HG02623 (cell line): Measurements from ENCODE around the gene CABP7.
"Not testable (repeated sequence)": the region's sequence is repeated elsewhere in the genome, so short reads cannot be mapped to it uniquely, and the experiment has no call there.

ENCODE experiments used
- ATAC-seq: cut with Tn5 transposase; IDR thresholded peaks from one replicate; pipeline ENCODE4 v1.9.1; 2021; ENCODE audit warnings: moderate library complexity; ENCODE audit not compliant: unreplicated experiment

Gene CABP7

GRCh38 chr22:29744902-29745301 lies 25.1 kb downstream of the CABP7 start:
- ATAC-seq: no peak

- ATAC-seq: no peak
Observed at GRCh38 chr22:29747832-29748231, 28.0 kb downstream of the CABP7 start.

- no peak for ATAC-seq
Observed at GRCh38 chr22:29748248-29748893, 28.6 kb downstream of the CABP7 start.

GRCh38 chr22:29750029-29750428 lies 30.2 kb downstream of the CABP7 start:
- no peak for ATAC-seq

GRCh38 chr22:29750559-29751538 lies 31.0 kb downstream of the CABP7 start:
- ATAC-seq: no peak

GRCh38 chr22:29751669-29752068 lies 31.9 kb downstream of the CABP7 start:
- no peak for ATAC-seq

GRCh38 chr22:29753808-29754657 lies 34.2 kb downstream of the CABP7 start:
- no peak for ATAC-seq

GRCh38 chr22:29754658-29755395 lies 35.0 kb downstream of the CABP7 start:
- ATAC-seq: not testable (repeated sequence)

GRCh38 chr22:29755889-29756288 lies 36.1 kb downstream of the CABP7 start:
- no peak for ATAC-seq

- ATAC-seq: no peak
Observed at GRCh38 chr22:29756341-29756740, 36.5 kb downstream of the CABP7 start.

- ATAC-seq: no peak
Observed at GRCh38 chr22:29757096-29757495, 37.3 kb downstream of the CABP7 start.

- ATAC-seq: no peak
Observed at GRCh38 chr22:29758068-29758622, 38.3 kb downstream of the CABP7 start.

- ATAC-seq: no peak
Observed at GRCh38 chr22:29758959-29759358, 39.2 kb downstream of the CABP7 start.

- ATAC-seq: no peak
Observed at GRCh38 chr22:29762263-29762662, 42.5 kb downstream of the CABP7 start.

- ATAC-seq: no peak
Observed at GRCh38 chr22:29765905-29766631, 46.3 kb downstream of the CABP7 start.

GRCh38 chr22:29766632-29767170 lies 46.9 kb downstream of the CABP7 start, which contains the start of gene ZMAT5:
Gene ZMAT5 (minus strand): TSS chr22:29767007. CDS start chr22:29748544, 18,463 bp downstream.
- peak; percentile 88 for ATAC-seq

GRCh38 chr22:29767171-29768051 lies 47.6 kb downstream of the CABP7 start, which contains the start of gene UQCR10:
Gene UQCR10 (plus strand): TSS chr22:29767369. CDS start chr22:29767399, 30 bp downstream.
- peak; percentile 56 for ATAC-seq
